PFSK-1 (cell line): Measurements from ENCODE around the gene SBK3.

ENCODE experiments used
- POLR2AphosphoS5 ChIP-seq: IDR thresholded peaks from 2 replicates; pipeline ENCODE4 v1.6.1; 2012; ENCODE audit warnings: low read depth, mild to moderate bottlenecking, control low read depth, low read length, moderate library complexity
- SIN3A ChIP-seq: IDR thresholded peaks from 2 replicates; pipeline ENCODE4 v1.6.1; 2012; ENCODE audit warnings: mild to moderate bottlenecking, low read length, moderate library complexity, borderline replicate concordance; ENCODE audit not compliant: insufficient read depth
- TAF1 ChIP-seq: IDR thresholded peaks from 2 replicates; pipeline ENCODE4 v1.6.1; 2012; ENCODE audit warnings: low read length, control low read depth, borderline replicate concordance; ENCODE audit not compliant: insufficient read depth
- TF ChIP-seq, protein P1 (sequence below), 2 experiments: IDR thresholded peaks; 2 replicates each; pipeline versions ENCODE4 v1.6.1 to v1.8.0; 2011 to 2012; ENCODE audit warnings: low read depth in 2 of 2, low read length in 2 of 2, control low read depth in 1 of 2, inconsistent platforms in 1 of 2, mild to moderate bottlenecking in 1 of 2, moderate library complexity in 1 of 2; ENCODE audit not compliant: insufficient read depth in 1 of 2

DNA sequence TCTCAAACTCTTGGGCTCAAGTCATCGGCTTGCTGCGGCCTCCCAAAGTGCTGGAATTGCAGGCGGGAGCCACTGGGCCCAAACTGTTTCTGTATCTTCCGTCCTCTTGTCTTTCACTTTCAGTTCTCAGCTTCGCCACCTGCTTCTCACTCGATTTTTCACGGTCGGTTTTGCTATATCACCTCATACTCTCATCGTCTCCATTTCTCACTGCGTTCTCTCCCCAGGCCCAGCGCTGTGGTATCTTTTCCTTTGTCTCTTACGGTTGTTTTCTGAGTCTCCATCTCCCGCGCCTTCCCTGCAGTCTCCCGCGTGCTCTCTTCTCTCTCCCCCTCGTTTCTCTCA is 42.2 kb downstream of the SBK3 start:
- no peak for TF ChIP-seq POLR2AphosphoS5
- TF ChIP-seq, protein P1, sequence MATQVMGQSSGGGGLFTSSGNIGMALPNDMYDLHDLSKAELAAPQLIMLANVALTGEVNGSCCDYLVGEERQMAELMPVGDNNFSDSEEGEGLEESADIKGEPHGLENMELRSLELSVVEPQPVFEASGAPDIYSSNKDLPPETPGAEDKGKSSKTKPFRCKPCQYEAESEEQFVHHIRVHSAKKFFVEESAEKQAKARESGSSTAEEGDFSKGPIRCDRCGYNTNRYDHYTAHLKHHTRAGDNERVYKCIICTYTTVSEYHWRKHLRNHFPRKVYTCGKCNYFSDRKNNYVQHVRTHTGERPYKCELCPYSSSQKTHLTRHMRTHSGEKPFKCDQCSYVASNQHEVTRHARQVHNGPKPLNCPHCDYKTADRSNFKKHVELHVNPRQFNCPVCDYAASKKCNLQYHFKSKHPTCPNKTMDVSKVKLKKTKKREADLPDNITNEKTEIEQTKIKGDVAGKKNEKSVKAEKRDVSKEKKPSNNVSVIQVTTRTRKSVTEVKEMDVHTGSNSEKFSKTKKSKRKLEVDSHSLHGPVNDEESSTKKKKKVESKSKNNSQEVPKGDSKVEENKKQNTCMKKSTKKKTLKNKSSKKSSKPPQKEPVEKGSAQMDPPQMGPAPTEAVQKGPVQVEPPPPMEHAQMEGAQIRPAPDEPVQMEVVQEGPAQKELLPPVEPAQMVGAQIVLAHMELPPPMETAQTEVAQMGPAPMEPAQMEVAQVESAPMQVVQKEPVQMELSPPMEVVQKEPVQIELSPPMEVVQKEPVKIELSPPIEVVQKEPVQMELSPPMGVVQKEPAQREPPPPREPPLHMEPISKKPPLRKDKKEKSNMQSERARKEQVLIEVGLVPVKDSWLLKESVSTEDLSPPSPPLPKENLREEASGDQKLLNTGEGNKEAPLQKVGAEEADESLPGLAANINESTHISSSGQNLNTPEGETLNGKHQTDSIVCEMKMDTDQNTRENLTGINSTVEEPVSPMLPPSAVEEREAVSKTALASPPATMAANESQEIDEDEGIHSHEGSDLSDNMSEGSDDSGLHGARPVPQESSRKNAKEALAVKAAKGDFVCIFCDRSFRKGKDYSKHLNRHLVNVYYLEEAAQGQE (IDR thresholded peaks at IDR 0.05; ENCODE audit: insufficient read depth in 1 of 2, low read depth in 2 of 2, low read length in 2 of 2): no peak
- TF ChIP-seq TAF1: no peak
- no peak for TF ChIP-seq SIN3A
